HG03457 (cell line): ENCODE results near the gene ITSN2.

Source experiments
- ATAC-seq: cut with Tn5 transposase; IDR thresholded peaks from one replicate; pipeline ENCODE4 v1.9.1; 2021; ENCODE audit warnings: moderate number of reproducible peaks; ENCODE audit not compliant: unreplicated experiment

ITSN2 gene

GRCh38 chr2:24273598-24273997, 86.7 kb downstream of the ITSN2 start:
- no peak for ATAC-seq

- ATAC-seq = no peak
Measured at GRCh38 chr2:24272907-24273306, 87.4 kb downstream of the ITSN2 start.

GRCh38 chr2:24272161-24272802, 88.1 kb downstream of the ITSN2 start:
- no peak for ATAC-seq

- ATAC-seq = no peak
Measured at GRCh38 chr2:24269265-24269664, 91.1 kb downstream of the ITSN2 start.

- ATAC-seq = no peak
Measured at GRCh38 chr2:24265212-24265611, 95.1 kb downstream of the ITSN2 start.

- no peak for ATAC-seq
Measured at GRCh38 chr2:24262421-24262970, 97.8 kb downstream of the ITSN2 start.

GRCh38 chr2:24261441-24261840, 98.9 kb downstream of the ITSN2 start:
- ATAC-seq = no peak

- no peak for ATAC-seq
Measured at GRCh38 chr2:24259316-24259715, 101.0 kb downstream of the ITSN2 start.

- ATAC-seq = no peak
Measured at GRCh38 chr2:24258718-24259117, 101.6 kb downstream of the ITSN2 start.

- ATAC-seq = no peak
Measured at GRCh38 chr2:24253303-24253919, 106.9 kb downstream of the ITSN2 start.

GRCh38 chr2:24247592-24247991, 112.7 kb downstream of the ITSN2 start:
- ATAC-seq = no peak

GRCh38 chr2:24247164-24247563, 113.2 kb downstream of the ITSN2 start:
- ATAC-seq = no peak

- ATAC-seq = no peak
Measured at GRCh38 chr2:24245986-24246776, 114.2 kb downstream of the ITSN2 start.

- ATAC-seq = no peak
Measured at GRCh38 chr2:24241528-24241927, 118.8 kb downstream of the ITSN2 start.

- no peak for ATAC-seq
Measured at GRCh38 chr2:24239553-24239952, 120.8 kb downstream of the ITSN2 start.

GRCh38 chr2:24238158-24238557, 122.2 kb downstream of the ITSN2 start:
- no peak for ATAC-seq

- no peak for ATAC-seq
Measured at GRCh38 chr2:24237313-24237712, 123.0 kb downstream of the ITSN2 start.

GRCh38 chr2:24233321-24233720, 127.0 kb downstream of the ITSN2 start:
- no peak for ATAC-seq

GRCh38 chr2:24231461-24231881, 128.9 kb downstream of the ITSN2 start:
- ATAC-seq = no peak

GRCh38 chr2:24228470-24228869, 131.9 kb downstream of the ITSN2 start:
- ATAC-seq = no peak

GRCh38 chr2:24225499-24226242, 134.7 kb downstream of the ITSN2 start:
- ATAC-seq = no peak
